K562 (cell line): Measurements from ENCODE around the gene ADNP2. TPM values are rescaled to one million over a fixed set of nuclear protein-coding genes. Genes with fewer than 3 reads are reported as not detected.

Experiments used
- ATAC-seq: fragments of 200-7000 bp; cut with Tn5 transposase; 3 replicates; pipeline ENCODE4 v1.9.1; 2020; ENCODE audit warnings: moderate library complexity
- BruUV-seq: library from RNA; stranded (reverse); fragments of 400-500 nt; replicated peaks from 2 replicates; lab custom pipeline; 2021; lab: Mats Ljungman, UMichigan
- CTCF ChIA-PET: fragments of 300-600 bp; formaldehyde crosslinking; extraction: SDS; loops from one replicate; lab custom pipeline; 2021; ENCODE audit warnings: low intra/inter-chr PET ratio; lab: Yijun Ruan, JAX
- POLR2A ChIA-PET: fragments of 300-600, 350-650 bp; sonication (Branson Sonifier 250); formaldehyde crosslinking; extraction: SDS; loops from one replicate; lab custom pipeline; 2021; ENCODE audit warnings: antibody characterized with exemption, inconsistent platforms; lab: Yijun Ruan, JAX
- DNase-seq, 4 experiments: peaks; one replicate each; pipeline versions ENCODE4 v3.0.0 to v3.0.0-alpha.2; 2011 to 2018; ENCODE audit warnings: low spot score in 3 of 4, mixed read lengths in 3 of 4; ENCODE audit errors: extremely low read depth in 1 of 4
- FAIRE-seq: peaks from 2 replicates; lab custom pipeline; 2011; peaks lifted over from hg19 to GRCh38; lab: Jason Lieb, UNC
- H2AFZ ChIP-seq: 2 replicates; pipeline ENCODE4 v1.6.0; 2011; ENCODE audit warnings: low read depth, low read length, control low read depth, inconsistent platforms
- H3K27ac ChIP-seq: fragments of 200-600 bp; 3 replicates; pipeline ENCODE4 v1.8.0; 2011; ENCODE audit warnings: low read depth, mild to moderate bottlenecking, control low read depth, inconsistent platforms, low read length, moderate library complexity, mixed read lengths; ENCODE audit errors: extremely low read depth
- H3K27me3 ChIP-seq, 2 experiments: fragments of 300-600 bp in 1 of 2; 2 replicates in 1 of 2; 3 replicates in 1 of 2; pipeline versions ENCODE4 v1.6.0 to v1.8.0; 2011; ENCODE audit warnings: inconsistent platforms in 2 of 2, low read length in 2 of 2, mild to moderate bottlenecking in 1 of 2, mixed read lengths in 1 of 2, moderate library complexity in 1 of 2; ENCODE audit not compliant: control insufficient read depth in 2 of 2, insufficient read depth in 2 of 2
- H3K36me3 ChIP-seq: fragments of 300-600 bp; 3 replicates; pipeline ENCODE4 v1.8.0; 2011; ENCODE audit warnings: mild to moderate bottlenecking, low read length, inconsistent platforms; ENCODE audit not compliant: control insufficient read depth, insufficient read depth
- H3K4me1 ChIP-seq, 2 experiments: fragments of 200-600 bp in 1 of 2; replicated peaks in 1 of 2; 2 replicates in 1 of 2; 3 replicates in 1 of 2; pipeline versions ENCODE4 v1.5.1 to v1.8.0; 2011; ENCODE audit warnings: inconsistent platforms in 2 of 2, low read length in 2 of 2, mild to moderate bottlenecking in 1 of 2, mixed read lengths in 1 of 2, moderate library complexity in 1 of 2; ENCODE audit not compliant: control insufficient read depth in 2 of 2, insufficient read depth in 2 of 2
- H3K4me2 ChIP-seq: 2 replicates; pipeline ENCODE4 v1.6.1; 2011; ENCODE audit warnings: low read length, control low read depth, inconsistent platforms, mixed read lengths; ENCODE audit not compliant: insufficient read depth
- H3K4me3 ChIP-seq: fragments of 200-600 bp; sonication (generic), shearing (Covaris generic); 2 replicates; pipeline ENCODE4 v1.5.1; 2016; ENCODE audit warnings: control low read depth, inconsistent platforms
- H3K79me2 ChIP-seq: fragments of 200-600 bp; 3 replicates; pipeline ENCODE4 v1.8.0; 2011; ENCODE audit warnings: low read length, inconsistent platforms; ENCODE audit not compliant: control insufficient read depth, insufficient read depth
- H3K9ac ChIP-seq, 2 experiments: 2 replicates each; pipeline versions ENCODE4 v1.6.0 to v1.6.1; 2011; ENCODE audit warnings: low read depth in 2 of 2, low read length in 2 of 2, control low read depth in 1 of 2, inconsistent platforms in 1 of 2, mild to moderate bottlenecking in 1 of 2, mixed read lengths in 1 of 2; ENCODE audit not compliant: insufficient read depth in 1 of 2
- H3K9me1 ChIP-seq: one replicate; pipeline ENCODE4 v1.6.0; 2011; ENCODE audit warnings: inconsistent platforms, mild to moderate bottlenecking, low read length, moderate library complexity; ENCODE audit not compliant: control insufficient read depth, insufficient read depth
- H3K9me3 ChIP-seq: replicated peaks from 2 replicates; pipeline ENCODE4 v1.5.1; 2011; ENCODE audit warnings: low read depth, low read length, inconsistent platforms; ENCODE audit not compliant: control insufficient read depth, insufficient read depth
- H4K20me1 ChIP-seq: replicated peaks from 2 replicates; pipeline ENCODE4 v1.6.1; 2011; ENCODE audit warnings: low read length, inconsistent platforms, mixed read lengths; ENCODE audit not compliant: control insufficient read depth, insufficient read depth
- TCF3 ChIP-seq: sonication (generic); formaldehyde crosslinking; IDR thresholded peaks from 2 replicates; pipeline ENCODE4 v1.4.0; 2020; ENCODE audit warnings: mild to moderate bottlenecking, missing genetic modification reagents
- TFAM ChIP-seq: fragments of 250-450 bp; sonication (Bioruptor Pico); conservative IDR thresholded peaks from 2 replicates; pipeline ENCODE4 v1.5.0; 2021; ENCODE audit warnings: mild to moderate bottlenecking, moderate library complexity
- ZC3H4 ChIP-seq: sonication (generic); formaldehyde crosslinking; IDR thresholded peaks from 2 replicates; pipeline ENCODE4 v1.9.0; 2021; ENCODE audit warnings: missing genetic modification reagents, borderline replicate concordance
- ZFPM2 ChIP-seq: fragments of 250-450 bp; sonication (Bioruptor Pico); IDR thresholded peaks from 2 replicates; pipeline ENCODE4 v1.5.1; 2022; ENCODE audit warnings: mild to moderate bottlenecking
- ZNF586 ChIP-seq: fragments of 450-650 bp; formaldehyde crosslinking; conservative IDR thresholded peaks from 2 replicates; pipeline ENCODE4 v1.4.0; 2020; ENCODE audit warnings: mild to moderate bottlenecking, moderate library complexity
- WGBS: fragments of 100-300 bp; shearing (Covaris generic); methylation state at CpG from one replicate; pipeline ENCODE4 v1.1.6; 2016; ENCODE audit warnings: low coverage, mixed read lengths; ENCODE audit not compliant: insufficient coverage; ENCODE audit errors: missing lambda C conversion rate; 5-methylcytosine and 5-hydroxymethylcytosine counted together
- in situ Hi-C: fragments of 300-500 bp; cut with MboI; formaldehyde crosslinking; loops from 4 replicates; pipeline ENCODE4 v1.15.0; 2018; ENCODE audit warnings: inconsistent platforms, mixed read lengths
- intact Hi-C: fragments of 100-400 bp; cut with micrococcal nuclease; formaldehyde crosslinking; loops from 2 replicates; pipeline ENCODE4 v1.14.2; 2022
- polyA plus RNA-seq, 8 experiments: library from polyadenylated mRNA; depleted of rRNA in 4 of 8; stranded (reverse) in 5 of 8; unstranded in 3 of 8; fragments of >200 nt; fragmentation: Nextera tagmentation in 2 of 8; fragmentation: Illumina TruSeq in 1 of 8; extraction: Ambion mirVana in 2 of 8; extraction: Trizol in 1 of 8; gene quantifications; 2 replicates each; pipeline versions ENCODE4 v1.2.1 to v1.2.3, GENCODE V29; 2011 to 2014; ENCODE audit warnings: inconsistent platforms in 1 of 8, missing spikeins in 1 of 8
- total RNA-seq, 7 experiments: library from RNA; depleted of rRNA in 6 of 7; stranded (reverse); fragments of >200 nt in 6 of 7; fragmentation: Illumina TruSeq in 2 of 7; extraction: Trizol in 2 of 7; gene quantifications; 2 replicates each; pipeline versions ENCODE4 v1.2.1 to v1.2.3, GENCODE V29; 2011 to 2021; ENCODE audit warnings: low replicate concordance in 1 of 7
- TF ChIP-seq, protein P1 (sequence below): conservative IDR thresholded peaks from 2 replicates; pipeline ENCODE4 v1.6.1; 2011; ENCODE audit warnings: low read depth, mild to moderate bottlenecking, low read length; ENCODE audit not compliant: control insufficient read depth
- TF ChIP-seq, protein P2 (sequence below): sonication (generic); formaldehyde crosslinking; IDR thresholded peaks from 2 replicates; pipeline ENCODE4 v1.8.0; 2022; ENCODE audit warnings: mild to moderate bottlenecking, missing genetic modification reagents
- TF ChIP-seq, protein P3 (sequence below), 3 experiments: IDR thresholded peaks in 2 of 3; conservative IDR thresholded peaks in 1 of 3; 2 replicates each; pipeline ENCODE4 v1.5.1; 2011 to 2012; ENCODE audit warnings: low read length in 3 of 3, mild to moderate bottlenecking in 3 of 3, control low read depth in 2 of 3, improper control_type of control experiment in 1 of 3, inconsistent platforms in 1 of 3, low read depth in 1 of 3, mixed read lengths in 1 of 3, moderate library complexity in 1 of 3; ENCODE audit not compliant: insufficient read depth in 2 of 3

The ADNP2 gene
- total and polyA plus RNA-seq, 9 of the 15 experiments (the other 6 are each of a cell fraction or from before 2014, with no cell fraction given) = 5.8 to 24.3 (median 16.0) TPM

DNA sequence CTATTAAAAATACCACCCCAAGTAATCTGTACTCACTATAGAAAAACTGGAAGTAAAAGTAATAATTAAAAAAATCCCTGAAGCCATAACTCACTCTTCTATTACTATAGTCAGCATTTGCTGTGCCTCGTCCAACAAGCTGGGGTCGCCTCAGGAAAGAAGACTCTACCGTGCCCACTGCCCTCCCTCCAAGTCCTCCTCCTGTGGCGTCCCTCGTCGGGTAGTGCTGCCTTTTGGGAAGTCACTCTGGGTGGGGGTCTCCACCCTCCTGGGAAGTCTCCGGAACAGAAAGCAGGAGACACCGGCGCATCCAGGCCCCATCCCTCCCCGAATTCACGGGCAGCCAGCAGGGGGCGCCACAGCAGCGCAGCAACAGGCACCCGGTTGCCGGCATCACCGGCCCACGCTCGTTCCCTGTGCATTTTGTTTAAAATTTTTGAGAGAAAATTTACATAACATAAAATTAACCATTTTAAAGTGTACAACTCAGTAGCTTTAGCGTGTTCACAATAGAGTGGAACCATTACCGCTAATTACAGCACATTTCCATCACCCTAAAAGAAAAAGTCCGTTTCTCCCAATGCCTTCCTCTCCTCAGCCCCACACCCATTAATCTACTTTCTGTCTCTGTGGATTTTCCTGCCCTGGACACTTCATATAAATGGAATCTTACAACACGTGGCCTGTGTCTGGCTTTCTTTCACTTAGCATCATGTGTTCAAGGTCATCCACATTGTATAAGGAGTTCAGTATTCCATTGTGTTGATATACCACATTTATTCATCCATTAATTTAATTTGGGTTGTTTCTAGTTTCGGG lies 62.2 kb downstream of the ADNP2 start:
- ChIA-PET CTCF (interaction anchor here (1.3 kb wide), 1 partner anchor 86 kb away, joined by 3 read pairs; no protein-coding TSS in a partner anchor), POLR2A (no interaction called here)
- WGBS = 3% methylated on average over 22 of the region's 23 CpGs
- BruUV-seq = no TSS peak
- no peaks in the 10 kb centered on the region for H3K9me3 ChIP-seq
- ATAC-seq (peak; percentile 92), DNase-seq (peak; percentile 55 to 78 (median 72)), FAIRE-seq (no peak)
- H3K9ac ChIP-seq = no peak overlapping the region
- no peak overlapping the region for H3K4me3 ChIP-seq
- in situ Hi-C loops = no loop called here
- H3K4me1 ChIP-seq = peaks cover 0 to 6% of the 10 kb centered on the region in 2 experiments; a peak in 1 of 5 replicates
- H3K9me1 ChIP-seq = no peaks in the 10 kb centered on the region
- H4K20me1 ChIP-seq = no peaks in the 10 kb centered on the region
- no peak overlapping the region for H3K27ac ChIP-seq
- no peaks in the 10 kb centered on the region for H3K36me3 ChIP-seq
- peaks cover 9 to 64% of the 10 kb centered on the region in 2 experiments; a peak in 4 of 5 replicates for H3K27me3 ChIP-seq
- intact Hi-C loops = no loop called here
- no peaks in the 10 kb centered on the region for H3K79me2 ChIP-seq
- H2AFZ ChIP-seq = no peak overlapping the region
- H3K4me2 ChIP-seq = no peak overlapping the region; the same call in 1 of the 2 replicates
- TF ChIP-seq ZC3H4 (CRISPR knock-in tag) (no peak), ZFPM2 (CRISPR knock-in tag) (no peak), TFAM (CRISPR knock-in tag) (no peak), ZNF586 (CRISPR knock-in tag) (no peak), TCF3 (CRISPR knock-in tag) (no peak)
- TF ChIP-seq, protein P1, sequence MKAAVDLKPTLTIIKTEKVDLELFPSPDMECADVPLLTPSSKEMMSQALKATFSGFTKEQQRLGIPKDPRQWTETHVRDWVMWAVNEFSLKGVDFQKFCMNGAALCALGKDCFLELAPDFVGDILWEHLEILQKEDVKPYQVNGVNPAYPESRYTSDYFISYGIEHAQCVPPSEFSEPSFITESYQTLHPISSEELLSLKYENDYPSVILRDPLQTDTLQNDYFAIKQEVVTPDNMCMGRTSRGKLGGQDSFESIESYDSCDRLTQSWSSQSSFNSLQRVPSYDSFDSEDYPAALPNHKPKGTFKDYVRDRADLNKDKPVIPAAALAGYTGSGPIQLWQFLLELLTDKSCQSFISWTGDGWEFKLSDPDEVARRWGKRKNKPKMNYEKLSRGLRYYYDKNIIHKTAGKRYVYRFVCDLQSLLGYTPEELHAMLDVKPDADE = no peak
- TF ChIP-seq, protein P2, sequence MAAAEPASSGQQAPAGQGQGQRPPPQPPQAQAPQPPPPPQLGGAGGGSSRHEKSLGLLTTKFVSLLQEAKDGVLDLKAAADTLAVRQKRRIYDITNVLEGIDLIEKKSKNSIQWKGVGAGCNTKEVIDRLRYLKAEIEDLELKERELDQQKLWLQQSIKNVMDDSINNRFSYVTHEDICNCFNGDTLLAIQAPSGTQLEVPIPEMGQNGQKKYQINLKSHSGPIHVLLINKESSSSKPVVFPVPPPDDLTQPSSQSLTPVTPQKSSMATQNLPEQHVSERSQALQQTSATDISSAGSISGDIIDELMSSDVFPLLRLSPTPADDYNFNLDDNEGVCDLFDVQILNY = no peak
- TF ChIP-seq, protein P3, sequence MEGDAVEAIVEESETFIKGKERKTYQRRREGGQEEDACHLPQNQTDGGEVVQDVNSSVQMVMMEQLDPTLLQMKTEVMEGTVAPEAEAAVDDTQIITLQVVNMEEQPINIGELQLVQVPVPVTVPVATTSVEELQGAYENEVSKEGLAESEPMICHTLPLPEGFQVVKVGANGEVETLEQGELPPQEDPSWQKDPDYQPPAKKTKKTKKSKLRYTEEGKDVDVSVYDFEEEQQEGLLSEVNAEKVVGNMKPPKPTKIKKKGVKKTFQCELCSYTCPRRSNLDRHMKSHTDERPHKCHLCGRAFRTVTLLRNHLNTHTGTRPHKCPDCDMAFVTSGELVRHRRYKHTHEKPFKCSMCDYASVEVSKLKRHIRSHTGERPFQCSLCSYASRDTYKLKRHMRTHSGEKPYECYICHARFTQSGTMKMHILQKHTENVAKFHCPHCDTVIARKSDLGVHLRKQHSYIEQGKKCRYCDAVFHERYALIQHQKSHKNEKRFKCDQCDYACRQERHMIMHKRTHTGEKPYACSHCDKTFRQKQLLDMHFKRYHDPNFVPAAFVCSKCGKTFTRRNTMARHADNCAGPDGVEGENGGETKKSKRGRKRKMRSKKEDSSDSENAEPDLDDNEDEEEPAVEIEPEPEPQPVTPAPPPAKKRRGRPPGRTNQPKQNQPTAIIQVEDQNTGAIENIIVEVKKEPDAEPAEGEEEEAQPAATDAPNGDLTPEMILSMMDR (IDR thresholded peaks at IDR 0.05 in 2 of 3, conservative IDR thresholded peaks at IDR 0.05 in 1 of 3; ENCODE audit: insufficient read depth in 2 of 3, low read depth in 1 of 3, low read length in 3 of 3) = peak; percentile 56 to 80 (median 70)
